NCI-H748 (cell line): Measurements from ENCODE around the gene ITGAE.
A peak's percentile ranks its signal among the peaks of the same experiment; 100 is the strongest.
"Not testable (repeated sequence)": the region's sequence is repeated elsewhere in the genome, so short reads cannot be mapped to it uniquely, and the experiment has no call there.

Source experiments
- DNase-seq: peaks from one replicate; lab custom pipeline; 2025; ENCODE audit not compliant: unreplicated experiment; lab: John Stamatoyannopoulos, UW

ITGAE gene

GRCh38 chr17:3796110-3796821 lies 4.7 kb downstream of the ITGAE start:
- no peak for DNase-seq

DNA sequence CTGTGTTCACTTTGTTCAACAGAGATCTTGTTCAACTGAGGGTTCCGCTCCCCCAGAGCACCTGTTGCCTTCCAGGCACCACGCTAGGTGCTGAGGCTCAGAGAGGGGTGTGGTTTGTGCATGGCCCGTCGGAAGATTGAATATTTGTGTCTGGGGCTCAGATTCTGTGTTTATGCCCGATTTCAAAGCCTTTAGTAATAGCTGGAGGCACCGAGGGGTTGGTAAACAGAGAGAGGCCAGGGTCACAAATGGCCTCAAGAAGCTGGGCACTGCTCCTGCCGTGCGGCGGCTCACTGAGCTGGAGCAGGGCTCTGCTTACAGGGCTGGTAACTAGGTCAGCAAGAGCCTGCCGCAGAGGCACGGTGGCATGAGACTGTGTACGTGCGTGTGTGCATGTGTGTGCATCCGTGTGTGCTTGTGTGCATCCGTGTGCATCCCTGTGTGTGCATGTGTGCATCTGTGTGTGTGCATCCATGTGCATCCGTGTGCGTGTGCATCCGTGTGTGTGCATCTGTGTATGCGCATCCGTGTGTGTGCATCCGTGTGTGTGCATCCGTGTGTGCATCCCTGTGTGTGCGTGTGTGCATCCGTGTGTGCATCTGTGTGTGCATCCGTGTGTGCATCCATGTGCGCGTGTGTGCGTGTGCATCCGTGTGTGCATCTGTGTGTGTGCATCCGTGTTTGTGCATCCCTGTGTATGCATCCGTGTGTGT lies 5.4 kb downstream of the ITGAE start:
- no peak for DNase-seq

GRCh38 chr17:3794557-3795389 lies 6.2 kb downstream of the ITGAE start:
- no peak for DNase-seq

DNA sequence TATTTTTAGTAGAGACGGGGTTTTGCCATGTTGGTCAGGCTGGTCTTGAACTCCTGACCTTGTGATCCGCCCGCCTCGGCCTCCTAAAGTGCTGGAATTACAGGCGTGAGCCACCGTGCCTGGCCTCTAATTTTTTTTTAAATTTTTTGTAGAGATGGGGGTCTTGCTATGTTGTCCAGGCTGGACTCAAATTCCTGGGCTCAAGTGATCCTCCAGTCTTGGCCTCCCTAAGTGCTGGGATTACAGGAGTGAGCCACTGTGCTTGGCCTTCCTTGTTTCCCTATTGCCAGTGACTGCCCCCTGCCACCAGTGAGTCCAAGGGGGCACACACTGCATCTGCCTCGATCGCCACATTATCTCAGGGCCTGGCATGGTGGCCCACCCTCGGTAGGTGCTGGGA lies 6.8 kb downstream of the ITGAE start:
- not testable (repeated sequence) for DNase-seq

- not testable (repeated sequence) for DNase-seq
Observed at GRCh38 chr17:3793258-3793657, 7.7 kb downstream of the ITGAE start.

- DNase-seq = no peak
Observed at GRCh38 chr17:3792481-3792880, 8.5 kb downstream of the ITGAE start.

DNA sequence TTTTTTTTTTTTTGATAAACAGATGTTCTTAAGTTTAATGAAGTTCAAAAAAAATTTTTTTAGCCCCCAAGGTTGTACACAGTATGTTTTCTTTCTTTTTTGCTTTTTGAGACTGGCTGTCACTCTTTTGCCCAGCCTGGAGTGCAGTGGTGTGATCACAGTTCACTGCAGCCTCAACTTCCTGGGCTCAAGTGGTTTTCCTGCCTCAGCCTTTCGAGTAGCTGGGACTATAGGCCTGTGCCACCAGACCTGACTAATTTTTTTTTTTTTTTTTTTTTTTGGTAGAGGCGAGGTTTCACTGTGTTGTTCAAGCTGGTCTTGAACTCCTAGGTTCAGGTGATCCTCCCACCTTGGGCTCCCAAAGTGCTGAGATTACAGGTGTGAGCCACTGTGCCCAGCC lies 12.8 kb downstream of the ITGAE start:
- DNase-seq = peak; percentile 19

DNA sequence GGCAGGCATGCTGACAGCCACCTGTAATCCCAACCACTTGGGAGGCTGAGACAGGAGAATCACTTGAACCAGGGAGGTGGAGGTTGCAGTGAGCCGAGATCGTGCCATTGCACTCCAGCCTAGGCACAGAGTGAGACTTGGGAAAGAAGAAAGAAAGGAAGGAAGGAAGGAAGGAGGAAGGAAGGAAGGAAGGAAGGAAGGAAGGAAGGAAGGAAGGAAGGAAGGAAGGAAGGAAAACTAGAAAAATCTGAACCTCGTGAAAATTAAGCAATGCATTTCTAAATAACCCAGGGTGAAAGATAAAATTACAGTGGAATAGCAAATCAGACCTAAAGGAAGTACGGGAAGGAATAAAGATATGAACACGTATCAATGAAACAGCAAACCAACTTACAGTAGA lies 15.7 kb downstream of the ITGAE start:
- DNase-seq = not testable (repeated sequence)

DNA sequence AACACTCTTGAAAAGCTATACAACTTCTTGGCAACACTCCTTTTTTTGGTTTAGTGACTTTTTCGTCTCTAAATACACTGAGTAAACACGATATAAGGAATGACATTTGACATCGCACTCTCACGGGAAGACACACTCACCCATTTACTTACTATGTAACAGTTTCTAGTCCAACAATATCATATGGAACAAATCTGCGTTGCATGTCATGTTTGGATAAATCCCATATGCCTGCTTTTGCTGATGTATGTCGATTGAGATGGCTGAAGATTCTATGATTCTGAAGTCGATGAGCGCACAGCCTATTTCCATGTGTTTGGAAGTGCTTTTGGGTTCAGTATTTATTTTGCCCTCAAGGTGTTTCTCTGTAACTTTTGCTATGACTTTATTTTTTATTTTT lies 18.2 kb downstream of the ITGAE start:
- no peak for DNase-seq

- no peak for DNase-seq
Observed at GRCh38 chr17:3780986-3781385, 20.0 kb downstream of the ITGAE start.

DNA sequence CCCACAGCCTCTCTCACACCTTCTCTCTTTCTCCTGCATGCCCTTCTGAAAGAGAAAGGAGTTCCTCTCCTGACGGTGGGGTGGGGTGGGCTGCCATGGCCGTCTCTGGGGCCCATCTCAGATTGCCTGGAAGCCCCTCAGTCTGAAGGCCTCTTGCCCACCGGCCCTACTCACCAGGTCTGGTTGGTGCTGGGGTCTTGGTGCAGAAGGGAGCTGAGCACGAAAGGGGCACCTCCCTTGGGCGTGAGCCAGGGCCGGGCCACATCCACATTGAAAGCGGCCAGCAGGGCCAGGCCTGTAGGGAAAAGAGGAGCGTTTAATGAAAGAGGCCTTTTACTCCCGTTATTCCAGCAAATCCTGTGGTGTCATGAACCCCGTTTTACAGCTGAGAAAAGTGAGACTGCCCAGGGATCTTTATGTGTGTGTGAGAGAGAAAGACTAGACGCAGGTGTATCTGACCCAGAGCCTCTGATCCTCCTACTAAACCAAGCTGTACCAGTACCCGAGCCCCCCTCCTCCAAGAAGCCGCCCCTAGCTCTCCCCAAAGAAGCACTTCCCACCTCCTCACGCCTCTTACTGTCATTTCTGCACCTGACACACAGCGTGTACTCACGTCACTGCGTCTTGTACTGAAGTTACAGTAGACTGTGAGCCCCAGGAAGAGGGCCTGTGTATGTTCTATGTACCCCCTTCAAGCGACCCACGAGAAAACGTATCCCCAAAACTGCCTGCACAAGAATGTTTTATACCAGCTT lies 23.4 kb downstream of the ITGAE start:
- DNase-seq = no peak

DNA sequence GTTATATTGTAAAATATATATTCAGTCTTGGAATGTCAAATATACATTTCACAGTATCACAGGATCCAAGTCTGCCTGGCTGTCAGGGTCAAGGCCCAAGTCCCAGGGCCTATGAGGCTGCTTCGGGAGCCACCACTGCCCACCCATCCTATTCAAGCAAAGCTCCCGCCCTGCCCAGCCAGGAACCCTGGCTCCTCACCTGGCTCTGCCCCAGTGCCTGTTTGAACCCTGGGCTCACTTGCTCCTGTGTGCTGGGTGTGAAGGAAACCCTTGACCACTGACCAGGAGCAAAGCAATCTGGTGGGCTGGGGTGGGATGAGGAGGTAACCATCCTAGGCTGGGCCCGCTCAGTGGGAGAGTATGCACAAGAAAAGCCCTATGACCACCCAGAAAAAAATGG lies 27.0 kb downstream of the ITGAE start:
- no peak for DNase-seq

DNA sequence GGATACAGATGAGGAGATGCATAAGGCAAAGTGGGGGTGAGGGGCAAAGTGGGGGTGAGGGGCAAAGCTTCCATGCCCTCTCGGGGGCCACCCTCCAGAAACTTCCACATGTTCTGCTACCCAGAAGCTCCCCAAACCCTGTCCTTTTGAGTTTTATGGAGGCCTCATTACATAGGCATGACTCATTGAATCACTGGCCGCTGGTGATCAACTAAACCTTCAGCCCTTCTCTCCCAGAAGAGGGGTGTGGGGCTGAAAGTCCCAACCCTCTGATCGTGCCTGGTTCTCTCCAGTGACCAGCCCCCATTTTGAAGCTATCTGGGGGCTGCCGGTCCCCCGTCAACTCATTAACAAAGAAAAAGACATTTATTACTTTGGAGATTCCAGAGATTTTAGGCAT lies 27.5 kb downstream of the ITGAE start:
- no peak for DNase-seq

- no peak for DNase-seq
Observed at GRCh38 chr17:3772764-3773163, 28.2 kb downstream of the ITGAE start.

DNA sequence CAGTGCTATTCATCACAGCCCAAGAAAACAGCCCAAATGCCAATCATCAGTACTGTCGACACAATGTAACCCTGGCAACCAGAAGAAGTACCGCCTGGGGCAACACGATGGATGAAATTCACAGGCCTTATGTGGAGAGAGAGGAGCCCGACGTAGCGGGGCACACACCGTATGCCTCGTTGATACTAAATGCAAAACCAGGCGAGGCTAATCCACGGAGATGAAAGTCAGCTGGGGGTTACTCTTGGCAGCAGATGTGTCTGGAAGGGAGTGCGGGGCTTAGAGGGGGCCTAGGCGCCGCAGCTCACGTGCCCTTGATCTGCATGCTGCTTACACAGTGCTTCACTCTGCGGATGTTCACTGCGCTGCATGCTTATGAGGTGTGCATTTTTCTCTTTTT lies 29.8 kb downstream of the ITGAE start:
- DNase-seq = peak; percentile 19

GRCh38 chr17:3770466-3770865 lies 30.5 kb downstream of the ITGAE start:
- no peak for DNase-seq

GRCh38 chr17:3768769-3769168 lies 32.2 kb downstream of the ITGAE start:
- DNase-seq = no peak

GRCh38 chr17:3768341-3768740 lies 32.6 kb downstream of the ITGAE start:
- DNase-seq = no peak

DNA sequence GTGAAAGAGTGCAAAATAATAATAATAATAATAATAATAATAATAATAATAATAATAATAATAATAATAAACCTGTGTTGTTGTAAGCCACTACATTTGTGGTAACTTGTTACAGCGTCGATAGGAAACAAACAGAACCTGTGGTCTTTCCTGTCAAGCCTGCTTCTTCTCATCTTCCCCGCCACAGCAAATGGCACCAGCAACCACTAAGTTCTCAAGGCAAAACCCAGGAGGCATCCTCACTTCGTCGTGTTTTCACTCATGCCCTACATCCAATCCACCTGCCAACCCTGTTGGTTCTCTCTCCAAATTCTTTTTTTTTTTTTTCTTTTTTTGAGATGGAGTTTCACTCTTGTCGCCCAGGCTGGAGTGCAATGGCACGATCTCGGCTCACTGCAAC lies 34.2 kb downstream of the ITGAE start:
- DNase-seq = no peak

DNA sequence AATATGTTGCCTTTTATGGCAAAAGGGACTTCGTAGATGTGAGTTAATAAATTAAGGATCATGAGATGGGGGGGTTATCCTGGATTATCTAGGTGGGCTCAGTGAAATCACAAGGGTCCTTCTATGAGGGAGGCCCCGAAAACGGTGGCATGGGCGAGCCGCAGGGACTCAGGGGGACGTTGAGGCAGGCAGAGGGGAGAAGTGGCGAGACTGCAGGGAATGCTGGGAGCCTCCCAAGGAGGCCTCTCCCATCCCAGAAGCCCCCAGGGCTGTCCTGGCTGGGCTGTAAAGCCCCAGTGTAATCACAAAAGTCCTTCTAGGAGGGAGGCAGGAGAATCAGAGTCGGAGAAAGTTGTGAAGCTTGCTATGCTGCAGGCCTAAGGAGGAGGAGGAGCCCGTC lies 35.0 kb downstream of the ITGAE start:
- DNase-seq = no peak

- DNase-seq = no peak
Observed at GRCh38 chr17:3763777-3764170, 37.2 kb downstream of the ITGAE start.
